ENCODE results near the gene BBS9.
"Not testable (repeated sequence)": the region's sequence is repeated elsewhere in the genome, so short reads cannot be mapped to it uniquely, and the experiment has no call there.

BBS9 gene

GRCh38 chr7:33511778-33512177, 382.4 kb downstream of the BBS9 start:
- H3K4me1 Mint-ChIP-seq, result peaks cover 9% of the 10 kb centered on the region
- TF ChIP-seq CTCF (IDR thresholded peaks at IDR 0.05; ENCODE audit: unreplicated experiment in 3 of 3), result no peak
- H3K27ac Mint-ChIP-seq, result peak overlapping the region in 2 of 3 experiments; percentile 21 to 59
- peaks cover 4% of the 10 kb centered on the region for H3K36me3 Mint-ChIP-seq (ENCODE audit: low read depth)
- H3K9me3 Mint-ChIP-seq, result no peaks in the 10 kb centered on the region
- no peak overlapping the region for H3K4me3 Mint-ChIP-seq
- no peaks in the 10 kb centered on the region for H3K27me3 Mint-ChIP-seq (ENCODE audit: low read depth)

- TF ChIP-seq CTCF (IDR thresholded peaks at IDR 0.05; ENCODE audit: unreplicated experiment in 3 of 3), result no peak
- H3K36me3 Mint-ChIP-seq (ENCODE audit: low read depth), result peaks cover 4% of the 10 kb centered on the region
- peaks cover 4% of the 10 kb centered on the region for H3K4me1 Mint-ChIP-seq
- H3K27ac Mint-ChIP-seq, result no peak overlapping the region
- H3K4me3 Mint-ChIP-seq, result no peak overlapping the region
- H3K9me3 Mint-ChIP-seq, result no peaks in the 10 kb centered on the region
- no peaks in the 10 kb centered on the region for H3K27me3 Mint-ChIP-seq (ENCODE audit: low read depth)
These were observed 387.2 kb downstream of the BBS9 start for GRCh38 chr7:33516568-33516967.

- no peak overlapping the region for H3K27ac Mint-ChIP-seq
- no peak overlapping the region for H3K4me3 Mint-ChIP-seq
- H3K4me1 Mint-ChIP-seq, result no peaks in the 10 kb centered on the region
- no peak for TF ChIP-seq CTCF (IDR thresholded peaks at IDR 0.05; ENCODE audit: unreplicated experiment in 3 of 3)
- H3K9me3 Mint-ChIP-seq, result no peaks in the 10 kb centered on the region
- H3K27me3 Mint-ChIP-seq (ENCODE audit: low read depth), result no peaks in the 10 kb centered on the region
- peaks cover 4% of the 10 kb centered on the region for H3K36me3 Mint-ChIP-seq (ENCODE audit: low read depth)
These were observed 387.8 kb downstream of the BBS9 start for GRCh38 chr7:33517191-33517590.

- H3K27me3 Mint-ChIP-seq (ENCODE audit: low read depth); H3K36me3 Mint-ChIP-seq (ENCODE audit: low read depth); H3K9me3 Mint-ChIP-seq; H3K4me1 Mint-ChIP-seq: not testable (repeated sequence)
- peak overlapping the region; percentile 78 to 86 (median 85) for H3K4me3 Mint-ChIP-seq
- peak overlapping the region in 2 of 3 experiments; percentile 78 to 81 for H3K27ac Mint-ChIP-seq
These were observed 397.6 kb downstream of the BBS9 start for GRCh38 chr7:33527008-33527407.

GRCh38 chr7:33527613-33528012, 398.2 kb downstream of the BBS9 start:
- H3K27me3 Mint-ChIP-seq (ENCODE audit: low read depth); H3K9me3 Mint-ChIP-seq; H3K36me3 Mint-ChIP-seq (ENCODE audit: low read depth); H3K4me1 Mint-ChIP-seq: not testable (repeated sequence)
- Mint-ChIP-seq H3K4me3 (peak overlapping the region; percentile 78 to 86 (median 85)), H3K27ac (peak overlapping the region; percentile 38 to 81 (median 78))

GRCh38 chr7:33529070-33529469, 399.7 kb downstream of the BBS9 start:
- no peak for TF ChIP-seq CTCF (IDR thresholded peaks at IDR 0.05; ENCODE audit: unreplicated experiment in 3 of 3)
- H3K4me3 Mint-ChIP-seq, result no peak overlapping the region
- H3K9me3 Mint-ChIP-seq, result peaks cover 4% of the 10 kb centered on the region
- H3K27ac Mint-ChIP-seq, result peak overlapping the region in 1 of 3 experiments; percentile 33
- peaks cover 7% of the 10 kb centered on the region for H3K36me3 Mint-ChIP-seq (ENCODE audit: low read depth)
- H3K27me3 Mint-ChIP-seq (ENCODE audit: low read depth), result no peaks in the 10 kb centered on the region
- H3K4me1 Mint-ChIP-seq, result no peaks in the 10 kb centered on the region

- Mint-ChIP-seq H3K27me3 (ENCODE audit: low read depth) (no peaks in the 10 kb centered on the region), H3K9me3 (no peaks in the 10 kb centered on the region), H3K4me3 (no peak overlapping the region), H3K4me1 (peaks cover 12% of the 10 kb centered on the region), H3K36me3 (ENCODE audit: low read depth) (peaks cover 10% of the 10 kb centered on the region), H3K27ac (no peak overlapping the region)
- TF ChIP-seq CTCF (IDR thresholded peaks at IDR 0.05; ENCODE audit: unreplicated experiment in 3 of 3), result no peak
These were observed 401.3 kb downstream of the BBS9 start for GRCh38 chr7:33530664-33531063.

All from nephron (organoid).